ENCODE data around the gene RRP1.

DNA sequence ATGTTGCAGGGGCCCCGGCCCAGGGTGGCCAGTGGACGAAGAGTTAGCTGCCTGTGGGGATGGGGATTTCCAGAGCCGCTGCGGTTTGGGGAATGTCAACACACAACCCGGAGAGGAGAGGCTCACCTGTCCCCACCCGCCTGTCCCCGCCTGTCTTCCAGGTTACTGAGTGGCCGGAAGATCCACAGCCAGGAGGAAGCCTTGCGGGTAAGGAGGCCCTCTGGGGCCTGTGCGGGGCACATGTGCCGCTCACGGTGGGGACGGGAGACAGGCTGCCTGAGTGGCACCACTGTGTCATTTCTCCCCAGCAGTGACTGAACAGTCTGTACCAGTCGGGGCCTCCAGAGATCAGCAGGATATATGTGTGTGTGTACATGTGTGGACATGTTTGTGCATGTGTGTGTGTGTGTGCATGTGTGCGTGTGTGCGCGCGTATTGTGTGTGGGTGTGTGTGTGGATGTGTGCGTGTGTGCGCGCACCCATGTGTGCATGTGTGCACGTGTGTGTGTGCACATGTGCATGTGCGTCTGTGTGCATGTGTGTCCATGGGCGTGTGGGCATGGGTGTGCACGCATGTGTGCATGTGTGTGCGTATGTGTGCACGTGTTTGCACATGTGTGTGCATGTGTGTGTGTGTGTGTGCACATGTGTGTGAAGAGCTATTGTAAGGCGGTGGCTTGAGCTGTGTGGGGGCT lies 38.9 kb upstream of the RRP1 start:
- no peak for TF ChIP-seq POLR2A (IDR thresholded peaks at IDR 0.05)
- TF ChIP-seq, protein P1, sequence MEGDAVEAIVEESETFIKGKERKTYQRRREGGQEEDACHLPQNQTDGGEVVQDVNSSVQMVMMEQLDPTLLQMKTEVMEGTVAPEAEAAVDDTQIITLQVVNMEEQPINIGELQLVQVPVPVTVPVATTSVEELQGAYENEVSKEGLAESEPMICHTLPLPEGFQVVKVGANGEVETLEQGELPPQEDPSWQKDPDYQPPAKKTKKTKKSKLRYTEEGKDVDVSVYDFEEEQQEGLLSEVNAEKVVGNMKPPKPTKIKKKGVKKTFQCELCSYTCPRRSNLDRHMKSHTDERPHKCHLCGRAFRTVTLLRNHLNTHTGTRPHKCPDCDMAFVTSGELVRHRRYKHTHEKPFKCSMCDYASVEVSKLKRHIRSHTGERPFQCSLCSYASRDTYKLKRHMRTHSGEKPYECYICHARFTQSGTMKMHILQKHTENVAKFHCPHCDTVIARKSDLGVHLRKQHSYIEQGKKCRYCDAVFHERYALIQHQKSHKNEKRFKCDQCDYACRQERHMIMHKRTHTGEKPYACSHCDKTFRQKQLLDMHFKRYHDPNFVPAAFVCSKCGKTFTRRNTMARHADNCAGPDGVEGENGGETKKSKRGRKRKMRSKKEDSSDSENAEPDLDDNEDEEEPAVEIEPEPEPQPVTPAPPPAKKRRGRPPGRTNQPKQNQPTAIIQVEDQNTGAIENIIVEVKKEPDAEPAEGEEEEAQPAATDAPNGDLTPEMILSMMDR (IDR thresholded peaks at IDR 0.05), result no peak

Data from body of pancreas (tissue), 4 donors.